Effector CD8-positive, alpha-beta T cell (primary cell): ENCODE results near the gene ALDH3A2.
"Not testable (repeated sequence)": the region's sequence is repeated elsewhere in the genome, so short reads cannot be mapped to it uniquely, and the experiment has no call there.

Source experiments
- DNase-seq: peaks from one replicate; lab custom pipeline; 2025; lab: John Stamatoyannopoulos, UW

Gene ALDH3A2

GRCh38 chr17:19678581-19679453 is 30.3 kb downstream of the ALDH3A2 start:
- no peak for DNase-seq

GRCh38 chr17:19683117-19683516 is 34.6 kb downstream of the ALDH3A2 start:
- DNase-seq, result no peak

- DNase-seq, result not testable (repeated sequence)
These were observed 36.5 kb downstream of the ALDH3A2 start for GRCh38 chr17:19684909-19685580.

- no peak for DNase-seq
These were observed 38.0 kb downstream of the ALDH3A2 start for GRCh38 chr17:19686400-19687090.

- no peak for DNase-seq
These were observed 53.7 kb downstream of the ALDH3A2 start for GRCh38 chr17:19702217-19702641.

GRCh38 chr17:19703106-19703827 is 54.7 kb downstream of the ALDH3A2 start:
- DNase-seq, result no peak

GRCh38 chr17:19703828-19704613 is 55.5 kb downstream of the ALDH3A2 start:
- no peak for DNase-seq

GRCh38 chr17:19705201-19705600 is 56.6 kb downstream of the ALDH3A2 start:
- no peak for DNase-seq

- no peak for DNase-seq
These were observed 57.5 kb downstream of the ALDH3A2 start for GRCh38 chr17:19705771-19706770.

- no peak for DNase-seq
These were observed 58.5 kb downstream of the ALDH3A2 start for GRCh38 chr17:19706791-19707727.

GRCh38 chr17:19707728-19708221 is 59.2 kb downstream of the ALDH3A2 start:
- no peak for DNase-seq

- DNase-seq, result no peak
These were observed 60.1 kb downstream of the ALDH3A2 start for GRCh38 chr17:19708431-19709175.

- no peak for DNase-seq
These were observed 61.3 kb downstream of the ALDH3A2 start for GRCh38 chr17:19709841-19710240.

GRCh38 chr17:19712436-19713004 is 64.0 kb downstream of the ALDH3A2 start:
- no peak for DNase-seq

GRCh38 chr17:19713462-19713861 is 64.9 kb downstream of the ALDH3A2 start:
- no peak for DNase-seq

GRCh38 chr17:19713901-19714361 is 65.4 kb downstream of the ALDH3A2 start:
- no peak for DNase-seq
